CD14-positive monocyte (primary cell): Measurements from ENCODE around the gene KEAP1. TPM values are rescaled to one million over a fixed set of nuclear protein-coding genes. Genes with fewer than 3 reads are reported as not detected.

Experiments
- DNase-seq, 3 donors: peaks; one replicate each; pipeline ENCODE4 v3.0.0-alpha.2; 2011 to 2022
- H2AFZ ChIP-seq: 2 replicates; pipeline ENCODE4 v1.6.0; 2012; ENCODE audit warnings: mild to moderate bottlenecking, low read depth, low read length, inconsistent platforms; ENCODE audit not compliant: insufficient read depth, poor library complexity, severe bottlenecking
- H3K27ac ChIP-seq, 2 donors: 1 replicate in 1 of 2; 2 replicates in 1 of 2; pipeline ENCODE4 v1.5.1; 2012 to 2013; ENCODE audit warnings: low read length in 2 of 2, control low read depth in 1 of 2, inconsistent platforms in 1 of 2, low read depth in 1 of 2, mild to moderate bottlenecking in 1 of 2
- H3K27me3 ChIP-seq, 2 donors: one replicate each; pipeline versions ENCODE4 v1.6.0 to v1.6.1; 2011 to 2013; ENCODE audit warnings: low read length in 2 of 2; ENCODE audit not compliant: control insufficient read depth in 2 of 2, insufficient read depth in 2 of 2
- H3K36me3 ChIP-seq, 2 donors: replicated peaks in 1 of 2; 1 replicate in 1 of 2; 2 replicates in 1 of 2; pipeline versions ENCODE4 v1.5.1 to v1.6.1; 2012 to 2013; ENCODE audit warnings: low read length in 2 of 2, control low read depth in 1 of 2, inconsistent platforms in 1 of 2, mild to moderate bottlenecking in 1 of 2; ENCODE audit not compliant: insufficient read depth in 2 of 2, control insufficient read depth in 1 of 2
- H3K4me1 ChIP-seq, 2 donors: 1 replicate in 1 of 2; 2 replicates in 1 of 2; pipeline versions ENCODE4 v1.5.1 to v1.6.1; 2012 to 2013; ENCODE audit warnings: low read length in 2 of 2, control low read depth in 1 of 2, inconsistent platforms in 1 of 2, mild to moderate bottlenecking in 1 of 2, moderate library complexity in 1 of 2; ENCODE audit not compliant: insufficient read depth in 2 of 2, control insufficient read depth in 1 of 2
- H3K4me2 ChIP-seq: replicated peaks from 2 replicates; pipeline ENCODE3; 2012; ENCODE audit warnings: low read length, moderate library complexity, mild to moderate bottlenecking; ENCODE audit not compliant: poor library complexity, severe bottlenecking; ENCODE audit errors: extremely low read depth
- H3K4me3 ChIP-seq, 3 experiments: fragments of 200-600 bp in 1 of 3; sonication (generic) in 1 of 3; replicated peaks in 1 of 3; 1 replicate in 2 of 3; 2 replicates in 1 of 3; pipeline ENCODE4 v1.5.1; 2011 to 2013; ENCODE audit warnings: low read length in 3 of 3, mild to moderate bottlenecking in 3 of 3, control low read depth in 2 of 3, low read depth in 2 of 3, inconsistent platforms in 1 of 3, moderate library complexity in 1 of 3
- H3K79me2 ChIP-seq: 2 replicates; pipeline ENCODE4 v1.6.0; 2012; ENCODE audit warnings: mild to moderate bottlenecking, control low read depth, inconsistent platforms, low read length, moderate library complexity; ENCODE audit not compliant: insufficient read depth
- H3K9ac ChIP-seq: 2 replicates; pipeline ENCODE4 v1.6.0; 2017; ENCODE audit warnings: low read length, mild to moderate bottlenecking; ENCODE audit not compliant: insufficient read depth, poor library complexity, severe bottlenecking
- H3K9me3 ChIP-seq, 2 donors: replicated peaks in 1 of 2; 1 replicate in 1 of 2; 2 replicates in 1 of 2; pipeline versions ENCODE4 v1.5.1 to v1.6.1; 2012 to 2013; ENCODE audit warnings: low read length in 2 of 2, control low read depth in 1 of 2; ENCODE audit not compliant: control insufficient read depth in 1 of 2, insufficient read depth in 1 of 2
- H4K20me1 ChIP-seq: 2 replicates; pipeline ENCODE4 v1.6.0; 2012; ENCODE audit warnings: mild to moderate bottlenecking, low read length, control low read depth, moderate library complexity; ENCODE audit not compliant: insufficient read depth
- H3K27ac Mint-ChIP-seq, 7 donors: one replicate each; pipeline ENCODE4 v1.8.0; 2020; ENCODE audit warnings: mild to moderate bottlenecking in 7 of 7, mixed read lengths in 7 of 7, moderate library complexity in 6 of 7, inconsistent platforms in 2 of 7
- H3K27me3 Mint-ChIP-seq, 3 donors: one replicate each; pipeline ENCODE4 v1.8.0; 2021 to 2022; ENCODE audit warnings: low read depth in 3 of 3, mild to moderate bottlenecking in 3 of 3, mixed read lengths in 3 of 3, moderate library complexity in 3 of 3, inconsistent platforms in 1 of 3
- H3K36me3 Mint-ChIP-seq, 2 donors: one replicate each; pipeline ENCODE4 v1.8.0; 2020; ENCODE audit warnings: mixed read lengths in 2 of 2, inconsistent platforms in 1 of 2, mild to moderate bottlenecking in 1 of 2
- H3K4me1 Mint-ChIP-seq: one replicate; pipeline ENCODE4 v1.8.0; 2020; ENCODE audit warnings: mild to moderate bottlenecking, mixed read lengths
- H3K4me3 Mint-ChIP-seq, 2 donors: one replicate each; pipeline ENCODE4 v1.8.0; 2020; ENCODE audit warnings: mild to moderate bottlenecking in 2 of 2, mixed read lengths in 2 of 2, moderate library complexity in 1 of 2
- H3K9me3 Mint-ChIP-seq, 7 donors: one replicate each; pipeline ENCODE4 v1.8.0; 2020 to 2022; ENCODE audit warnings: mixed read lengths in 7 of 7, mild to moderate bottlenecking in 6 of 7, moderate library complexity in 6 of 7, inconsistent platforms in 2 of 7
- CTCF ChIP-seq: fragments of 200-600 bp; IDR thresholded peaks from one replicate; pipeline ENCODE4 v1.8.0; 2022; ENCODE audit warnings: antibody characterized with exemption, mild to moderate bottlenecking
- WGBS: methylation state at CpG from one replicate; pipeline ENCODE4 v1.1.5; 2013; ENCODE audit warnings: missing lambda C conversion rate; ENCODE audit not compliant: insufficient coverage; 5-methylcytosine and 5-hydroxymethylcytosine counted together
- intact Hi-C, 2 donors: fragments of 100-400 bp; cut with micrococcal nuclease; formaldehyde crosslinking; loops; one replicate each; pipeline versions ENCODE4 v1.15.0 to v1.15.1; 2023
- polyA plus RNA-seq, 3 donors: library from polyadenylated mRNA; depleted of rRNA in 1 of 3; unstranded in 2 of 3; stranded (reverse) in 1 of 3; fragments of 300-500 nt in 2 of 3; fragments of >200 nt in 1 of 3; fragmentation: Illumina TruSeq in 2 of 3; gene quantifications; 1 replicate in 2 of 3; 2 replicates in 1 of 3; pipeline ENCODE4 v1.2.3, GENCODE V29; 2012 to 2021

Gene KEAP1
- polyA plus RNA-seq, 3 donors: 26.0 to 32.6 (median 26.1) TPM

- no peak overlapping the region for H3K4me3 Mint-ChIP-seq
- intact Hi-C loops: no loop called here
- H3K36me3 ChIP-seq: no peaks in the 10 kb centered on the region
- H3K27me3 Mint-ChIP-seq: peaks cover 0 to 23% (median 15%) of the 10 kb centered on the region in 3 donors
- H3K9me3 Mint-ChIP-seq: no peaks in the 10 kb centered on the region
- H3K4me3 ChIP-seq: no peak overlapping the region
- no peak overlapping the region for H3K9ac ChIP-seq
- H3K9me3 ChIP-seq: no peaks in the 10 kb centered on the region
- TF ChIP-seq CTCF: no peak
- peaks cover 0 to 5% of the 10 kb centered on the region in 2 donors for H3K27me3 ChIP-seq
- no peaks in the 10 kb centered on the region for H4K20me1 ChIP-seq
- WGBS: 100% methylated on average over 2 of the region's 7 CpGs
- H3K27ac Mint-ChIP-seq: no peak overlapping the region
- DNase-seq: no peak
- H3K4me2 ChIP-seq: no peak overlapping the region
- no peak overlapping the region for H3K27ac ChIP-seq
- no peaks in the 10 kb centered on the region for H3K79me2 ChIP-seq
- H2AFZ ChIP-seq: no peak overlapping the region
- H3K4me1 ChIP-seq: no peaks in the 10 kb centered on the region
- no peaks in the 10 kb centered on the region for H3K36me3 Mint-ChIP-seq
- no peaks in the 10 kb centered on the region for H3K4me1 Mint-ChIP-seq
Observed at GRCh38 chr19:10525636-10526035, 22.5 kb upstream of the KEAP1 start.

GRCh38 chr19:10523135-10523636, 20.0 kb upstream of the KEAP1 start:
- Histone ChIP-seq H3K27me3 (peaks cover 8 to 26% of the 10 kb centered on the region in 2 donors), H3K9ac (no peak overlapping the region), H3K9me3 (peaks cover 0 to 11% of the 10 kb centered on the region in 2 donors), H3K4me1 (peaks cover 9 to 11% of the 10 kb centered on the region in 2 donors), H3K4me2 (no peak overlapping the region), H4K20me1 (no peaks in the 10 kb centered on the region), H3K36me3 (no peaks in the 10 kb centered on the region), H2AFZ (no peak overlapping the region), H3K27ac (no peak overlapping the region), H3K4me3 (no peak overlapping the region), H3K79me2 (no peaks in the 10 kb centered on the region)
- DNase-seq: no peak
- Mint-ChIP-seq H3K27ac (no peak overlapping the region), H3K4me1 (peaks cover 13% of the 10 kb centered on the region), H3K4me3 (no peak overlapping the region), H3K36me3 (peaks cover 0 to 7% of the 10 kb centered on the region in 2 donors), H3K9me3 (peaks cover 0 to 8% (median 6%) of the 10 kb centered on the region in 7 donors), H3K27me3 (peaks cover 21 to 38% (median 38%) of the 10 kb centered on the region in 3 donors)
- no peak for TF ChIP-seq CTCF
- intact Hi-C loops: no loop called here
- 83% methylated on average over 1 of the region's 3 CpGs for WGBS
